Loucy (cell line): ENCODE results near the gene KRTAP3-1.

Experiments
- H2AFZ ChIP-seq: fragments of 200-600 bp; sonication (generic); 2 replicates; pipeline ENCODE4 v1.6.0; 2016; ENCODE audit warnings: antibody characterized with exemption, mild to moderate bottlenecking, low read length, moderate library complexity
- H3F3A ChIP-seq: fragments of 200-600 bp; 2 replicates; pipeline ENCODE4 v1.6.0; 2016; ENCODE audit warnings: antibody characterized with exemption, low read depth, mild to moderate bottlenecking
- H3K27me3 ChIP-seq: fragments of 200-600 bp; sonication (generic); 2 replicates; pipeline ENCODE4 v1.6.1; 2014; ENCODE audit warnings: low read length, mild to moderate bottlenecking; ENCODE audit not compliant: insufficient read depth, poor library complexity, severe bottlenecking
- H3K36me3 ChIP-seq: fragments of 200-600 bp; sonication (generic); 2 replicates; pipeline ENCODE4 v1.6.1; 2016; ENCODE audit warnings: low read length; ENCODE audit not compliant: insufficient read depth
- H3K4me1 ChIP-seq: fragments of 200-600 bp; sonication (generic); 2 replicates; pipeline ENCODE4 v1.5.1; 2014; ENCODE audit warnings: low read length, mild to moderate bottlenecking; ENCODE audit not compliant: insufficient read depth, poor library complexity, severe bottlenecking
- H3K4me2 ChIP-seq: fragments of 200-600 bp; sonication (generic); 2 replicates; pipeline ENCODE4 v1.6.0; 2014; ENCODE audit warnings: antibody characterized with exemption, low read length, low read depth, mild to moderate bottlenecking; ENCODE audit not compliant: poor library complexity, severe bottlenecking
- H3K4me3 ChIP-seq: fragments of 200-600 bp; sonication (generic); 2 replicates; pipeline ENCODE4 v1.5.1; 2014; ENCODE audit warnings: low read length, mild to moderate bottlenecking, mixed read lengths; ENCODE audit not compliant: poor library complexity, severe bottlenecking
- H3K79me2 ChIP-seq: fragments of 200-600 bp; sonication (generic); 2 replicates; pipeline ENCODE4 v1.6.1; 2014; ENCODE audit warnings: low read length; ENCODE audit not compliant: insufficient read depth
- H3K9ac ChIP-seq: fragments of 200-600 bp; sonication (generic); 2 replicates; pipeline ENCODE4 v1.6.0; 2014; ENCODE audit warnings: mild to moderate bottlenecking, low read depth, low read length, moderate library complexity; ENCODE audit not compliant: poor library complexity, severe bottlenecking
- H3K9me2 ChIP-seq: fragments of 200-600 bp; sonication (generic); replicated peaks from 2 replicates; pipeline ENCODE4 v1.6.1; 2016; ENCODE audit warnings: low read depth, low read length, mixed read lengths
- H3K9me3 ChIP-seq: fragments of 200-600 bp; sonication (generic); 2 replicates; pipeline ENCODE4 v1.6.1; 2014; ENCODE audit warnings: mild to moderate bottlenecking, antibody characterized with exemption, low read length, low read depth; ENCODE audit not compliant: insufficient read depth
- H4K20me1 ChIP-seq: fragments of 200-600 bp; sonication (generic); 2 replicates; pipeline ENCODE4 v1.6.0; 2014; ENCODE audit warnings: antibody characterized with exemption, low read length, mild to moderate bottlenecking; ENCODE audit not compliant: insufficient read depth, poor library complexity, severe bottlenecking
- EZH2phosphoT487 ChIP-seq: fragments of 200-600 bp; IDR thresholded peaks from 2 replicates; pipeline ENCODE4 v1.6.1; 2018; ENCODE audit warnings: antibody characterized with exemption, mild to moderate bottlenecking, moderate library complexity, borderline replicate concordance
- TF ChIP-seq, protein P1 (sequence below): fragments of 200-600 bp; sonication (generic); conservative IDR thresholded peaks from 2 replicates; pipeline ENCODE4 v1.5.1; 2014; ENCODE audit warnings: mild to moderate bottlenecking, antibody characterized with exemption, low read length

KRTAP3-1 gene

DNA sequence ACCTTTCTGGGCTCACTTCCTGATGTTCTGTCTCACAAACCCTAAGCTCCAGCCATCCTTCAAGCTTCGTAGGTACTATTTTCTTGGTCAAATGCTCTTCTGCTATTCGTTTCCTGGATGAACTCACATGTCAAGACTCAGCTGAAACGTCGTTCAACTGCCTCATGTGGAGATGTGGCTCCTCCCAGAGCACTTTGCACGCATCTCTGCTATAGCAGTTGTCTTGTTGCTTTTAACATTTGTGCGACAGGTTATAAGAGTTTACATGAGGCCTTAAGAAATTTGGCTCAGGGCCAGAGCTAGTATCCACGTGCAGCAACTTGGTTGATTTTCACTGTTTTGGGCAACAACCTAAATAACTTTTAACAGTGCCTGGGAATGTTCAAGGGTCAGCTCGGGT is 22.0 kb downstream of the KRTAP3-1 start:
- Histone ChIP-seq H3K4me1 (no peaks in the 10 kb centered on the region), H3K79me2 (no peaks in the 10 kb centered on the region), H2AFZ (no peak overlapping the region), H3K9me3 (no peaks in the 10 kb centered on the region), H3K27me3 (peaks cover 12% of the 10 kb centered on the region), H4K20me1 (no peaks in the 10 kb centered on the region), H3F3A (no peaks in the 10 kb centered on the region), H3K9ac (no peak overlapping the region), H3K9me2 (no peaks in the 10 kb centered on the region), H3K36me3 (no peaks in the 10 kb centered on the region), H3K4me3 (no peak overlapping the region), H3K4me2 (no peak overlapping the region)
- TF ChIP-seq, protein P1, sequence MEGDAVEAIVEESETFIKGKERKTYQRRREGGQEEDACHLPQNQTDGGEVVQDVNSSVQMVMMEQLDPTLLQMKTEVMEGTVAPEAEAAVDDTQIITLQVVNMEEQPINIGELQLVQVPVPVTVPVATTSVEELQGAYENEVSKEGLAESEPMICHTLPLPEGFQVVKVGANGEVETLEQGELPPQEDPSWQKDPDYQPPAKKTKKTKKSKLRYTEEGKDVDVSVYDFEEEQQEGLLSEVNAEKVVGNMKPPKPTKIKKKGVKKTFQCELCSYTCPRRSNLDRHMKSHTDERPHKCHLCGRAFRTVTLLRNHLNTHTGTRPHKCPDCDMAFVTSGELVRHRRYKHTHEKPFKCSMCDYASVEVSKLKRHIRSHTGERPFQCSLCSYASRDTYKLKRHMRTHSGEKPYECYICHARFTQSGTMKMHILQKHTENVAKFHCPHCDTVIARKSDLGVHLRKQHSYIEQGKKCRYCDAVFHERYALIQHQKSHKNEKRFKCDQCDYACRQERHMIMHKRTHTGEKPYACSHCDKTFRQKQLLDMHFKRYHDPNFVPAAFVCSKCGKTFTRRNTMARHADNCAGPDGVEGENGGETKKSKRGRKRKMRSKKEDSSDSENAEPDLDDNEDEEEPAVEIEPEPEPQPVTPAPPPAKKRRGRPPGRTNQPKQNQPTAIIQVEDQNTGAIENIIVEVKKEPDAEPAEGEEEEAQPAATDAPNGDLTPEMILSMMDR = no peak
- no peak for TF ChIP-seq EZH2phosphoT487

DNA sequence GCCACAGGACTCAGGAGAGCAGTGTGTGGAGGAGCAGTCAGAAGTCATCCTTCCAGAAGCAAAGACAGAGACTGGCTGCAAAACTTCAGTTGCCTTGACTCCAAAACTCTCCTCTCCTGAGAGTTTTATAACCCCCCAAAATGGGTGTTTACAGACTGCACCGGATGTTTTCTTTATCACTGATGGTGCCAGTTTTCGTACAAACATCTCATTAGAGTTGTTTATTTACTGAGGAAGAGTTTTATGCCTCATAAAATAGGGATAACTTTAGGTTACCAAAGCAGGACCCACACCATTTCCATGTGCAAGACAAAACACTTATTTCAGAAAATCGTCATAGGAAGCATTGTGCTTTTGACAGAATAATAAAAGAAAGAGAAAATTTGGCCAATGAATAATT is 24.7 kb downstream of the KRTAP3-1 start, which contains the start of gene KRT40:
TSS of gene KRT40 (minus strand) at position 101 of the 400 bp plus-strand sequence. CDS start at position 48, 53 bp downstream.
- TF ChIP-seq EZH2phosphoT487 = no peak
- TF ChIP-seq, protein P1 = no peak
- H4K20me1 ChIP-seq = no peaks in the 10 kb centered on the region
- no peaks in the 10 kb centered on the region for H3K4me1 ChIP-seq
- H3F3A ChIP-seq = no peaks in the 10 kb centered on the region
- H3K4me2 ChIP-seq = no peak within 1 kb of the TSS
- H3K36me3 ChIP-seq = no peaks in the 10 kb centered on the region
- no peak within 1 kb of the TSS for H3K4me3 ChIP-seq
- no peaks in the 10 kb centered on the region for H3K9me3 ChIP-seq
- H3K27me3 ChIP-seq = peaks cover 12% of the 10 kb centered on the region
- no peaks in the 10 kb centered on the region for H3K79me2 ChIP-seq
- H3K9me2 ChIP-seq = no peaks in the 10 kb centered on the region
- H2AFZ ChIP-seq = no peak within 1 kb of the TSS
- H3K9ac ChIP-seq = no peak within 1 kb of the TSS

DNA sequence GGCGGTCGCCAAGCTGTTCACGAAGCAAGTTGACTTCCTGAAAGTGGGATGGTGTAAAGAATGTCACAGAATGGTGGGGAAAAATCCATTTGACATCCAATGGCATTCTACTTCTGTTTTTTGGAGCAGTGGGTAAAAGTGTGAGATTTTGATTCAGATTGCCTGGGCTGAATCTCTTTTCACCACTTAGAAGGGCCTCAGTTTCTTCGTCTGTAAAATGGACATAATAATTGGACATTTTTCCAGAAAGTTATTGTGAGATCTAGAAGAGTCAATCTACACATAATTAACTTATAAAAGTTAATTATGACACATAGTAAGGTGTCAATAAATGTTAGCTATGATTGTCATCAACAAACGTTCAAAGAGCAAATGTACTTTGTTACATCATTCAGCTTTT is 27.8 kb downstream of the KRTAP3-1 start:
- Histone ChIP-seq H3K9ac (no peak overlapping the region), H4K20me1 (no peaks in the 10 kb centered on the region), H3K36me3 (no peaks in the 10 kb centered on the region), H3K9me3 (no peaks in the 10 kb centered on the region), H3K4me1 (no peaks in the 10 kb centered on the region), H3K9me2 (no peaks in the 10 kb centered on the region), H3K79me2 (no peaks in the 10 kb centered on the region), H3K27me3 (peaks cover 19% of the 10 kb centered on the region), H3K4me2 (no peak overlapping the region), H3F3A (no peaks in the 10 kb centered on the region), H3K4me3 (no peak overlapping the region), H2AFZ (no peak overlapping the region)
- TF ChIP-seq, protein P1 = no peak
- TF ChIP-seq EZH2phosphoT487 = no peak
